HepG2 (cell line): Measurements from ENCODE around the gene MMP24OS. TPM values are rescaled to one million over a fixed set of nuclear protein-coding genes. Genes with fewer than 3 reads are reported as not detected.
A peak's percentile ranks its signal among the peaks of the same experiment; 100 is the strongest.

ENCODE experiments used
- ARID5B ChIP-seq: IDR thresholded peaks from 2 replicates; pipeline ENCODE4 v1.4.0; 2020; ENCODE audit warnings: mild to moderate bottlenecking, missing genetic modification reagents
- CC2D1A ChIP-seq: sonication (generic); formaldehyde crosslinking; IDR thresholded peaks from 2 replicates; pipeline ENCODE4 v1.8.1; 2023; ENCODE audit warnings: mild to moderate bottlenecking, missing genetic modification reagents
- ETV5 ChIP-seq: IDR thresholded peaks from 2 replicates; pipeline ENCODE4 v1.6.1; 2018; ENCODE audit warnings: missing biosample characterization, missing genetic modification reagents, inconsistent platforms, borderline replicate concordance
- GATA4 ChIP-seq: sonication (generic); IDR thresholded peaks from 2 replicates; pipeline ENCODE4 v1.6.1; 2016; ENCODE audit warnings: antibody characterized with exemption, low read depth, borderline replicate concordance
- HBP1 ChIP-seq: IDR thresholded peaks from 2 replicates; pipeline ENCODE4 v1.6.1; 2016; ENCODE audit warnings: low read depth, control low read depth
- NRL ChIP-seq: sonication (generic); formaldehyde crosslinking; IDR thresholded peaks from 2 replicates; pipeline ENCODE4 v1.5.0; 2020; ENCODE audit warnings: missing genetic modification reagents, mild to moderate bottlenecking, moderate library complexity, borderline replicate concordance
- UBTF ChIP-seq: sonication (generic); formaldehyde crosslinking; IDR thresholded peaks from 2 replicates; pipeline ENCODE4 v1.4.0; 2020; ENCODE audit warnings: mild to moderate bottlenecking, missing genetic modification reagents
- ZNF407 ChIP-seq: sonication (generic); formaldehyde crosslinking; IDR thresholded peaks from one replicate; pipeline ENCODE4 v1.5.1; 2020; ENCODE audit warnings: mild to moderate bottlenecking, missing genetic modification reagents; ENCODE audit errors: not compliant biosample characterization
- polyA plus RNA-seq, 8 experiments: library from polyadenylated mRNA; depleted of rRNA in 3 of 8; stranded (reverse) in 7 of 8; unstranded in 1 of 8; fragments of >200 nt; fragmentation: Illumina TruSeq in 4 of 8; extraction: Trizol in 4 of 8; gene quantifications; 2 replicates each; pipeline versions ENCODE4 v1.2.1 to v1.2.3, GENCODE V29; 2011 to 2016; ENCODE audit warnings: low read depth in 4 of 8, missing spikeins in 1 of 8, mixed read lengths in 1 of 8; ENCODE audit not compliant: insufficient read depth in 1 of 8
- total RNA-seq, 5 experiments: library from RNA; depleted of rRNA; stranded (reverse); fragments of >200 nt; fragmentation: Illumina TruSeq; extraction: Trizol; gene quantifications; 2 replicates each; pipeline ENCODE4 v1.2.3, GENCODE V29; 2016; ENCODE audit warnings: low read depth in 1 of 5

Gene MMP24OS
- total and polyA plus RNA-seq, 2 of the 13 experiments (the other 11 are each of a cell fraction or from before 2014, with no cell fraction given), result 6.0 to 8.5 TPM

- no peak for TF ChIP-seq ZNF407 (CRISPR knock-in tag)
- TF ChIP-seq UBTF, result 0 out of 2 replicates have a peak, but pooled peaks have one; percentile 4
- TF ChIP-seq GATA4, result no peak
- TF ChIP-seq NRL (CRISPR knock-in tag), result peak; percentile 44; the same call in 1 of the 2 replicates
- TF ChIP-seq CC2D1A (CRISPR knock-in tag), result no peak
- no peak for TF ChIP-seq ETV5 (CRISPR knock-in tag)
- TF ChIP-seq HBP1 (CRISPR knock-in tag), result no peak
- no peak for TF ChIP-seq ARID5B (CRISPR knock-in tag)
Measured at GRCh38 chr20:35296101-35296554, 18.2 kb upstream of the MMP24OS start (continued).
